Measurements from ENCODE around the gene RPS6KA2.
"Not testable (repeated sequence)": the region's sequence is repeated elsewhere in the genome, so short reads cannot be mapped to it uniquely, and the experiment has no call there.

RPS6KA2 gene

GRCh38 chr6:166583230-166583965 is 43.7 kb downstream of the RPS6KA2 start:
- intact Hi-C loops (cut with DNase I; ENCODE audit: low total_unique reads): no loop called here

GRCh38 chr6:166582258-166582657 is 44.8 kb downstream of the RPS6KA2 start:
- no peaks in the 10 kb centered on the region for H3K27me3 ChIP-seq
- no peak for DNase-seq
- H3K9me3 ChIP-seq: no peaks in the 10 kb centered on the region
- H3K4me3 ChIP-seq: no peak overlapping the region
- no peaks in the 10 kb centered on the region for H3K36me3 ChIP-seq
- intact Hi-C loops (cut with DNase I; ENCODE audit: low total_unique reads): no loop called here
- TF ChIP-seq CTCF (IDR thresholded peaks at IDR 0.05): no peak
- no peak overlapping the region for H3K27ac ChIP-seq
- H3K4me1 ChIP-seq: no peaks in the 10 kb centered on the region

More at GRCh38 chr6:166583230-166583965, 43.7 kb downstream of the RPS6KA2 start:
- H3K4me3 ChIP-seq: no peak overlapping the region
- H3K9me3 ChIP-seq: no peaks in the 10 kb centered on the region
- no peaks in the 10 kb centered on the region for H3K27me3 ChIP-seq
- H3K4me1 ChIP-seq: peaks cover 0 to under 1% (median 0%) of the 10 kb centered on the region in 4 donors
- H3K27ac ChIP-seq: no peak overlapping the region
- DNase-seq: no peak
- H3K36me3 ChIP-seq: no peaks in the 10 kb centered on the region
- no peak for TF ChIP-seq CTCF (IDR thresholded peaks at IDR 0.05)

- H3K9me3 ChIP-seq; H3K36me3 ChIP-seq; intact Hi-C loops (cut with DNase I; ENCODE audit: low total_unique reads); H3K27ac ChIP-seq; H3K4me3 ChIP-seq; H3K27me3 ChIP-seq; DNase-seq; H3K4me1 ChIP-seq: not testable (repeated sequence)
Observed at GRCh38 chr6:166581801-166582200, 45.2 kb downstream of the RPS6KA2 start.

- Histone ChIP-seq H3K4me1 (no peaks in the 10 kb centered on the region), H3K4me3 (no peak overlapping the region), H3K27ac (no peak overlapping the region), H3K27me3 (no peaks in the 10 kb centered on the region), H3K9me3 (peaks cover 0 to 8% (median 8%) of the 10 kb centered on the region in 3 donors), H3K36me3 (no peaks in the 10 kb centered on the region)
- intact Hi-C loops (cut with DNase I; ENCODE audit: low total_unique reads): no loop called here
- TF ChIP-seq CTCF (IDR thresholded peaks at IDR 0.05): no peak
- DNase-seq: no peak
Observed at GRCh38 chr6:166581091-166581511, 46.0 kb downstream of the RPS6KA2 start.

- no peak overlapping the region for H3K4me3 ChIP-seq
- H3K9me3 ChIP-seq: peaks cover 0 to 9% (median 8%) of the 10 kb centered on the region in 3 donors
- no peaks in the 10 kb centered on the region for H3K27me3 ChIP-seq
- intact Hi-C loops (cut with DNase I; ENCODE audit: low total_unique reads): no loop called here
- H3K4me1 ChIP-seq: no peaks in the 10 kb centered on the region
- H3K36me3 ChIP-seq: no peaks in the 10 kb centered on the region
- no peak overlapping the region for H3K27ac ChIP-seq
- no peak for TF ChIP-seq CTCF (IDR thresholded peaks at IDR 0.05)
- DNase-seq: no peak
Observed at GRCh38 chr6:166580076-166581050, 46.7 kb downstream of the RPS6KA2 start.
